Left lung (tissue), 10 donors: Measurements from ENCODE around the gene CKS1B. TPM values are rescaled to one million over a fixed set of nuclear protein-coding genes. Genes with fewer than 3 reads are reported as not detected.

ENCODE experiments used
- ATAC-seq: fragments of 200-7000 bp; cut with Tn5 transposase; one replicate; pipeline ENCODE4 v1.9.1; 2020; ENCODE audit warnings: moderate library complexity
- DNase-seq, 4 donors: peaks; one replicate each; pipeline ENCODE4 v3.0.0-alpha.2; 2013 to 2020
- H3K27ac ChIP-seq, 2 donors: fragments of 200-600 bp; sonication (generic) in 1 of 2; one replicate each; pipeline versions ENCODE4 v1.5.0 to v1.8.0; 2020 to 2021
- H3K27me3 ChIP-seq, 2 donors: fragments of 200-600 bp; sonication (generic) in 1 of 2; one replicate each; pipeline versions ENCODE4 v1.5.0 to v1.8.0; 2020 to 2021
- H3K36me3 ChIP-seq, 2 donors: fragments of 200-600 bp; sonication (generic) in 1 of 2; one replicate each; pipeline versions ENCODE4 v1.5.0 to v1.8.0; 2020 to 2021
- H3K4me1 ChIP-seq, 2 donors: fragments of 200-600 bp; one replicate each; pipeline ENCODE4 v1.8.0; 2021
- H3K4me3 ChIP-seq, 2 donors: fragments of 200-600 bp; sonication (generic) in 1 of 2; one replicate each; pipeline versions ENCODE4 v1.5.0 to v1.8.0; 2020 to 2021; ENCODE audit warnings: mild to moderate bottlenecking in 1 of 2
- H3K9me3 ChIP-seq, 2 donors: fragments of 200-600 bp; sonication (generic) in 1 of 2; one replicate each; pipeline versions ENCODE4 v1.5.0 to v1.8.0; 2020 to 2021
- CTCF ChIP-seq, 2 donors: fragments of 200-600 bp; sonication (generic) in 1 of 2; IDR thresholded peaks; one replicate each; pipeline versions ENCODE4 v1.5.0 to v1.8.0; 2021; ENCODE audit warnings: antibody characterized with exemption in 2 of 2
- intact Hi-C, 2 donors: fragments of 100-400 bp; cut with DNase I; formaldehyde crosslinking; loops; one replicate each; pipeline versions ENCODE4 v1.11.2 to v1.14.2; 2022
- polyA plus RNA-seq, 6 donors: library from polyadenylated mRNA; unstranded; fragments of 120-200 nt; gene quantifications; one replicate each; pipeline ENCODE4 v1.2.1, GENCODE V29; 2013; ENCODE audit not compliant: insufficient read length in 6 of 6
- total RNA-seq, 2 donors: library from RNA; stranded (reverse); fragmentation: NEBNext Ultra II Directional; extraction: Animal tissue kit (Norgen Biotek cat#: 25700); gene quantifications; one replicate each; pipeline ENCODE4 v1.2.1, GENCODE V29; 2021
- donor health status: DM: no; HTN: yes; CAD: no.
- donor health status: DM: no; HTN: no; CAD: no.

CKS1B gene
- total and polyA plus RNA-seq, 8 donors: 29.7 to 141 (median 87.7) TPM

DNA sequence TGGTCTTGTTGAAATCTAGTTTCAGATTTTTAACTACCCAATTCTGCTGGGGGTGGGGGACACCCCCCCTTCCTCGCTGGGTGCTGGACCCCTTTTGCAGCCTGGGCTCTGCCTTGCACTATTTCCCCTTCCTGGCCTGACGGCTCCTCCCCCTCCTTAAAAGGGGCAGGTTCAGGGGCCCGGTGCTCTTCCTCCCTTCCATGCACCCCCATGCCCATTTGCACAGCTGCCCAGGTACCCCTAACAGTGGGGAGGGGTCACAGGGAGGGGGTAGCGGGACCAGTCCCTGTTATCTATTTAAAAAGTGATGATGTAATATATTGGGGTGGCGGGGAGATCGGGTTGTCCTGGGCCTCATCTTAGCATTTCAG is 43.5 kb downstream of the CKS1B start:
- no peaks in the 10 kb centered on the region for H3K9me3 ChIP-seq
- intact Hi-C loops: no loop called here
- ATAC-seq (no peak), DNase-seq (no peak)
- H3K4me1 ChIP-seq: peaks cover 20 to 65% of the 10 kb centered on the region in 2 donors
- no peaks in the 10 kb centered on the region for H3K27me3 ChIP-seq
- TF ChIP-seq CTCF (IDR thresholded peaks at IDR 0.05): no peak
- peak overlapping the region; percentile 74 to 78 for H3K27ac ChIP-seq
- peaks cover 0 to 56% of the 10 kb centered on the region in 2 donors for H3K36me3 ChIP-seq
- H3K4me3 ChIP-seq: peak overlapping the region in 1 of 2 donors; percentile 36

GRCh38 chr1:155018617-155019348 is 44.3 kb downstream of the CKS1B start:
- H3K4me3 ChIP-seq: no peak overlapping the region
- no peak for ATAC-seq
- peaks cover 0 to 55% of the 10 kb centered on the region in 2 donors for H3K36me3 ChIP-seq
- peak overlapping the region in 1 of 2 donors; percentile 13 for H3K27ac ChIP-seq
- H3K9me3 ChIP-seq: no peaks in the 10 kb centered on the region
- H3K27me3 ChIP-seq: no peaks in the 10 kb centered on the region
- H3K4me1 ChIP-seq: peaks cover 20 to 57% of the 10 kb centered on the region in 2 donors
- TF ChIP-seq CTCF (IDR thresholded peaks at IDR 0.05): no peak
- intact Hi-C loops: no loop called here
- DNase-seq: no peak

DNA sequence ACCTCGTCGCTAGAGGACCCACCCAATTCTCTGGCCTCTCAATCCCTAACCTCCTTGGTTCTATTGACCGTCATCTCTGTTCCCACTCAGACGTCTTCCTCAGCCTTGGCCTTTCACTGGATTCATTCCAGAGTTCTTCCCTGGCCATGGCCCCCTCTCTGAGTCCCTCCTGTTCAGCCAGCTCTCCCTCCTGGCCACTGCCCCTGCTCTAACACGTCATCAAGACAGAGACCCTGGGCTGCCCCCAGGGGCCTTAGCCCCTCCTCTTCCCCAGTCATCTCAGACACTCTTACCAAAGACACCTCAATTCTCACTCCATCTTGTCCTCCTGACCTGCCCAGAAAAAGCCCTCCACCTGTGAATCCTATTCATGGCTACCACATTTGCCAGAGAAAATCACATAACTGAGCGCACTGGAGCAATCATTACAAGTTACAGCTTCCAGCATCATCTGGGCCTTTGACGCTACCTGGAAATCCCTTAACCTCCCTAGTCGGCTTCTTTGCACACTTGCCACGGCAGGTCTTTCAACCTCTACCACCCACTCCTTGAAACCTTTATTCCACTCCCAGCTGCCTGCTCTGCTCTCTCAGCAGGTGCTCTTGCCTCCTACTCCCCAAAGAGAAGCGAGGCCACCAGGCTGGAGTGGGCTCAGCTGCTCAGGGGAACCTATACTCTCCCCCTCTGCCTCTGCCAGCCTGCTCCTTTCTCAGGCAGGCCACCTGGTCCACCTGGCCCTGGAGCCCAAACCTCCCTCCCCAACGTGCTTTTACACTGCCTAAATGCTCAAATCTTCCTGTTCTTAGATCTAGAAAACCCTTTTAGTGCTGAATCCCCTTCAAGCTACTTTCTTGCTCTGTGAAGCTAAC is 45.1 kb downstream of the CKS1B start:
- Histone ChIP-seq H3K9me3 (no peaks in the 10 kb centered on the region), H3K4me3 (no peak overlapping the region), H3K27me3 (no peaks in the 10 kb centered on the region), H3K4me1 (peaks cover 20 to 49% of the 10 kb centered on the region in 2 donors), H3K36me3 (peaks cover 0 to 46% of the 10 kb centered on the region in 2 donors), H3K27ac (no peak overlapping the region)
- DNase-seq (no peak), ATAC-seq (no peak)
- intact Hi-C loops: no loop called here
- TF ChIP-seq CTCF (IDR thresholded peaks at IDR 0.05): no peak

DNA sequence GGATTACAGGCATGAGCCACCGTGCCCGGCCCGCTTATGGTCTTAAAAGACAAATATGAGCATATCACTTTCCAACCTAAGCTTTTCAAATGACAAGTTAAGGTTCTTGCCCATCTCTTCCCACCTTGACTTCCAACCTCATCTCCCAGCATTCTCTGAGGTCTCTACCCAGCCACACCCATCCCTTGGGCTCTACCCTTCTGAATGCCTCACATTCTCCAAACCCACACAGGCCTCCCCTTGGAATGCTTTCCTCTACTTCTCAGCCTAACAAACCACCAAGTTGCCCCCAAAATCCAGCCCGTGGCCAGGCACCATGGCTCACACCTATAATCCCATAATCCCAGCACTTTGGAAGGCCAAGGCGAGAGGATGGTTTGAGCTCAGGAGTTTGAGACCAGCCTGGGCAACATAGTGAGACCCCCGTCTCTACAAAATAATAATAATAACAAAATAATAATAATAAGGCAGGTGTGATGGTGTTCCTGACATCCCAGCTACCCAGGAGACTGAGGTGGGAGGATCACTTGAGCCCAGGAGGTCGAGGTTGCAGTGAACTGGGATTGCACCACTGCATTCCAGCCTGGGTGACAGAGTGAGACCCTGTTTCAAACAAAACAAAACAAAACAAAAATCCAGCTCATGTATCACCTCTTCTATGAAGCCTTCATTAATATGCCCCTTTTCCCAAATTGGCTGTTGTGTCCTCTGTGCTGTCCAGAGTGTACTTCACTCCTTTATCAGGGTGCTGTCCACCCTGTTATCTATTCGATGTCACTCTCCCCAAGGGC is 47.9 kb downstream of the CKS1B start:
- no peaks in the 10 kb centered on the region for H3K9me3 ChIP-seq
- no peaks in the 10 kb centered on the region for H3K27me3 ChIP-seq
- H3K27ac ChIP-seq: no peak overlapping the region
- intact Hi-C loops: no loop called here
- peaks cover 12 to 22% of the 10 kb centered on the region in 2 donors for H3K4me1 ChIP-seq
- no peak for TF ChIP-seq CTCF (IDR thresholded peaks at IDR 0.05)
- ATAC-seq (no peak), DNase-seq (no peak)
- peaks cover 0 to 20% of the 10 kb centered on the region in 2 donors for H3K36me3 ChIP-seq
- H3K4me3 ChIP-seq: no peak overlapping the region
